Measurements from ENCODE around the gene APCDD1. TPM values are rescaled to one million over a fixed set of nuclear protein-coding genes. Genes with fewer than 3 reads are reported as not detected.

APCDD1 gene
- total and polyA plus RNA-seq, 4 donors: 0.51 to 2.8 (median 1.5) TPM

DNA sequence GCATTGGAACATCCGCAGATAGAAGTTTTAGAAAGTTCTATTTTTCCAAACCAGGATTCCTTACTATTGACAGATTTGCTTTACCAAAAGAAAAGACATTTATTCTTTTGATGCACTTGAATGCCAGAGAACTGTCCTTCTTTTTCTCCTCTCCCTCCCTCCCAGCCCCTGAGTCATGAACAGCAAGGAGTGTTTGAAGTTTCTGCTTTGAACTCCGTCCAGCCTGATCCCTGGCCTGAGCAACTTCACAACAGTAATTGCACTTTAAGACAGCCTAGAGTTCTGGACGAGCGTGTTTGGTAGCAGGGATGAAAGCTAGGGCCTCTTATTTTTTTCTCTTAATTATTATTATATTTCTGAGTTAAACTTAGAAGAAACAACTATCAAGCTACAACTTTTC, 33.6 kb downstream of the APCDD1 start:
- no peak for DNase-seq (ENCODE audit: low spot score)
- Histone ChIP-seq H3K9me3 (ENCODE audit: control insufficient read depth in 4 of 4, low read length in 3 of 4) (no peaks in the 10 kb centered on the region), H3K4me1 (ENCODE audit: control insufficient read depth in 4 of 4, insufficient read depth in 4 of 4, low read length in 3 of 4) (no peaks in the 10 kb centered on the region), H3K9ac (ENCODE audit: low read depth in 1 of 2, low read length in 2 of 2) (no peak overlapping the region), H3K27ac (ENCODE audit: low read depth in 1 of 2, low read length in 2 of 2) (no peak overlapping the region), H3K27me3 (ENCODE audit: control insufficient read depth in 4 of 4, insufficient read depth in 4 of 4, low read length in 3 of 4) (no peaks in the 10 kb centered on the region), H3K36me3 (ENCODE audit: control insufficient read depth in 4 of 4, insufficient read depth in 3 of 4, low read depth in 1 of 4, low read length in 3 of 4) (no peaks in the 10 kb centered on the region), H3K4me3 (ENCODE audit: low read depth in 1 of 3, low read length in 3 of 3) (no peak overlapping the region)
- 78% methylated on average over 4 of the region's 4 CpGs for WGBS
- TF ChIP-seq HNF4G (IDR thresholded peaks at IDR 0.05) (no peak), ATF3 (IDR thresholded peaks at IDR 0.05) (no peak), EGR1 (IDR thresholded peaks at IDR 0.05; ENCODE audit: low read depth in 2 of 2) (no peak), GABPA (IDR thresholded peaks at IDR 0.05 in 1 of 2, conservative IDR thresholded peaks at IDR 0.05 in 1 of 2) (no peak), RXRA (IDR thresholded peaks at IDR 0.05) (no peak), SP1 (IDR thresholded peaks at IDR 0.05) (no peak), TAF1 (conservative IDR thresholded peaks at IDR 0.05) (no peak), REST (IDR thresholded peaks at IDR 0.05) (no peak), RAD21 (IDR thresholded peaks at IDR 0.05) (no peak)
- TF ChIP-seq, protein P1, sequence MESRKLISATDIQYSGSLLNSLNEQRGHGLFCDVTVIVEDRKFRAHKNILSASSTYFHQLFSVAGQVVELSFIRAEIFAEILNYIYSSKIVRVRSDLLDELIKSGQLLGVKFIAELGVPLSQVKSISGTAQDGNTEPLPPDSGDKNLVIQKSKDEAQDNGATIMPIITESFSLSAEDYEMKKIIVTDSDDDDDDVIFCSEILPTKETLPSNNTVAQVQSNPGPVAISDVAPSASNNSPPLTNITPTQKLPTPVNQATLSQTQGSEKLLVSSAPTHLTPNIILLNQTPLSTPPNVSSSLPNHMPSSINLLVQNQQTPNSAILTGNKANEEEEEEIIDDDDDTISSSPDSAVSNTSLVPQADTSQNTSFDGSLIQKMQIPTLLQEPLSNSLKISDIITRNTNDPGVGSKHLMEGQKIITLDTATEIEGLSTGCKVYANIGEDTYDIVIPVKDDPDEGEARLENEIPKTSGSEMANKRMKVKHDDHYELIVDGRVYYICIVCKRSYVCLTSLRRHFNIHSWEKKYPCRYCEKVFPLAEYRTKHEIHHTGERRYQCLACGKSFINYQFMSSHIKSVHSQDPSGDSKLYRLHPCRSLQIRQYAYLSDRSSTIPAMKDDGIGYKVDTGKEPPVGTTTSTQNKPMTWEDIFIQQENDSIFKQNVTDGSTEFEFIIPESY (IDR thresholded peaks at IDR 0.05): no peak
- TF ChIP-seq, protein P2, sequence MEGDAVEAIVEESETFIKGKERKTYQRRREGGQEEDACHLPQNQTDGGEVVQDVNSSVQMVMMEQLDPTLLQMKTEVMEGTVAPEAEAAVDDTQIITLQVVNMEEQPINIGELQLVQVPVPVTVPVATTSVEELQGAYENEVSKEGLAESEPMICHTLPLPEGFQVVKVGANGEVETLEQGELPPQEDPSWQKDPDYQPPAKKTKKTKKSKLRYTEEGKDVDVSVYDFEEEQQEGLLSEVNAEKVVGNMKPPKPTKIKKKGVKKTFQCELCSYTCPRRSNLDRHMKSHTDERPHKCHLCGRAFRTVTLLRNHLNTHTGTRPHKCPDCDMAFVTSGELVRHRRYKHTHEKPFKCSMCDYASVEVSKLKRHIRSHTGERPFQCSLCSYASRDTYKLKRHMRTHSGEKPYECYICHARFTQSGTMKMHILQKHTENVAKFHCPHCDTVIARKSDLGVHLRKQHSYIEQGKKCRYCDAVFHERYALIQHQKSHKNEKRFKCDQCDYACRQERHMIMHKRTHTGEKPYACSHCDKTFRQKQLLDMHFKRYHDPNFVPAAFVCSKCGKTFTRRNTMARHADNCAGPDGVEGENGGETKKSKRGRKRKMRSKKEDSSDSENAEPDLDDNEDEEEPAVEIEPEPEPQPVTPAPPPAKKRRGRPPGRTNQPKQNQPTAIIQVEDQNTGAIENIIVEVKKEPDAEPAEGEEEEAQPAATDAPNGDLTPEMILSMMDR (IDR thresholded peaks at IDR 0.05; ENCODE audit: low read depth, low read length, missing input control): no peak

DNA sequence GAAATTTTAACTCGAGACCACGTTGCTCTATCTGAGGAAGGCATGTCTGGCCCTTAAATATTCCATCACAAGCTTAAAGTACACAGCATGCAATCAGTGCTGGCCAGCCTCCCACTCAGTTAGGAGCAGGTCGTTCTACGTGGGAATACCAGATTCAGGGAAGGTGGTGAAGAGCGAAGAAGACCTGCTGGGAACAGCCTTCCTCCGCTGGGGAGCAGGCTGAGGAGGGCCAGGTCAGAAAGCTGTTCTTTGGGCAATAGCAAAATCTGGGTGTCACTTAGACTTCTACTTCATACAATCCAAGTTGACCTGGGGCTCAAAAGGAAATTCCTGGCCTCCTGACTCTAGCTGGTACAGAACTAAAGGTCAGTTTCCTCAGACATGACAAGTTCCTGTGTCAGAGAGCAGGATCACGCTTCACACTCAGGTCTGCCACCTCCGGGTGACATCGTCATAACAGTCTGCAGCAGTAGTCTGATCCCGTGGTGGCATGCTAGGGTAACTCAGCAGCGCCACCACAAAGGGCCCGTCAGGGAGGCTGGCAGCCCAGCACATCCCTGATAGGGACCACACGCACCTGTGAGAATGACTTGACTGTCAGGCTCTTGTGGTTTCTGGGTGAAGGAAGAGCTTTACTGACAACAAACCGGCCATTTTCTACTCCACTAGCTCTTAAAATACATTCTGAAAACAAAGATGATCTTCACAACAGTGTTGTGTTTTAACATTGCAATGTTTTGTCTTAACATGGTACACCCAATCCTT, 36.1 kb downstream of the APCDD1 start:
- no peak overlapping the region for H3K27ac ChIP-seq (ENCODE audit: low read depth in 1 of 2, low read length in 2 of 2)
- WGBS: 68% methylated on average over 14 of the region's 14 CpGs
- H3K4me1 ChIP-seq (ENCODE audit: control insufficient read depth in 4 of 4, insufficient read depth in 4 of 4, low read length in 3 of 4): no peaks in the 10 kb centered on the region
- no peak overlapping the region for H3K4me3 ChIP-seq (ENCODE audit: low read depth in 1 of 3, low read length in 3 of 3)
- TF ChIP-seq RAD21 (IDR thresholded peaks at IDR 0.05) (peak in 1 of 2 donors; percentile 17), MAX (IDR thresholded peaks at IDR 0.05) (no peak)
- no peaks in the 10 kb centered on the region for H3K36me3 ChIP-seq (ENCODE audit: control insufficient read depth in 4 of 4, insufficient read depth in 3 of 4, low read depth in 1 of 4, low read length in 3 of 4)
- no peaks in the 10 kb centered on the region for H3K27me3 ChIP-seq (ENCODE audit: control insufficient read depth in 4 of 4, insufficient read depth in 4 of 4, low read length in 3 of 4)
- H3K9ac ChIP-seq (ENCODE audit: low read depth in 1 of 2, low read length in 2 of 2): no peak overlapping the region
- no peak for DNase-seq (ENCODE audit: low spot score)
- no peaks in the 10 kb centered on the region for H3K9me3 ChIP-seq (ENCODE audit: control insufficient read depth in 4 of 4, low read length in 3 of 4)

Measured in liver (tissue), 9 donors.